Neuronal stem cell (in vitro differentiated cells): ENCODE results near the gene KCNAB1.

Experiments
- DNase-seq: peaks from one replicate; pipeline ENCODE4 v3.0.0-alpha.2; 2013; ENCODE audit warnings: low spot score
- H2AFZ ChIP-seq: one replicate; pipeline ENCODE4 v1.6.1; 2013; ENCODE audit warnings: mild to moderate bottlenecking, low read length, inconsistent platforms
- H2AK5ac ChIP-seq: 2 replicates; pipeline ENCODE4 v1.6.1; 2013; ENCODE audit warnings: low read depth, mild to moderate bottlenecking, inconsistent platforms, low read length, moderate library complexity, mixed read lengths
- H2BK120ac ChIP-seq: 2 replicates; pipeline ENCODE4 v1.6.1; 2013; ENCODE audit warnings: low read depth, mild to moderate bottlenecking, inconsistent platforms, low read length, moderate library complexity, mixed read lengths
- H2BK12ac ChIP-seq: one replicate; pipeline ENCODE4 v1.6.1; 2013; ENCODE audit warnings: low read length, inconsistent platforms
- H2BK15ac ChIP-seq: 2 replicates; pipeline ENCODE4 v1.6.1; 2013; ENCODE audit warnings: mild to moderate bottlenecking, low read length, inconsistent platforms, mixed read lengths
- H2BK5ac ChIP-seq: one replicate; pipeline ENCODE4 v1.6.1; 2013; ENCODE audit warnings: inconsistent platforms, mild to moderate bottlenecking, low read length, moderate library complexity
- H3K14ac ChIP-seq: one replicate; pipeline ENCODE4 v1.6.1; 2013; ENCODE audit warnings: low read length, inconsistent platforms
- H3K18ac ChIP-seq: 2 replicates; pipeline ENCODE4 v1.6.1; 2013; ENCODE audit warnings: low read length, inconsistent platforms
- H3K23ac ChIP-seq: 2 replicates; pipeline ENCODE4 v1.6.1; 2013; ENCODE audit warnings: low read depth, mild to moderate bottlenecking, mixed read lengths, low read length, inconsistent platforms; ENCODE audit not compliant: poor library complexity
- H3K27ac ChIP-seq: replicated peaks from 3 replicates; pipeline ENCODE4 v1.5.1; 2013; ENCODE audit warnings: low read length, inconsistent platforms
- H3K27me3 ChIP-seq, 3 experiments: 2 replicates each; pipeline ENCODE4 v1.6.1; 2013; ENCODE audit warnings: low read length in 3 of 3, mild to moderate bottlenecking in 2 of 3, inconsistent platforms in 1 of 3, low read depth in 1 of 3, mixed read lengths in 1 of 3, moderate library complexity in 1 of 3; ENCODE audit not compliant: control insufficient read depth in 3 of 3, insufficient read depth in 3 of 3
- H3K36me3 ChIP-seq, 2 donors: replicated peaks in 1 of 2; 2 replicates each; pipeline ENCODE4 v1.6.1; 2013; ENCODE audit warnings: low read length in 2 of 2; ENCODE audit not compliant: control insufficient read depth in 2 of 2, insufficient read depth in 2 of 2
- H3K4ac ChIP-seq: 2 replicates; pipeline ENCODE4 v1.6.1; 2013; ENCODE audit warnings: inconsistent platforms, mild to moderate bottlenecking, low read length, moderate library complexity
- H3K4me1 ChIP-seq, 2 donors: 1 replicate in 1 of 2; 2 replicates in 1 of 2; pipeline ENCODE4 v1.6.1; 2013; ENCODE audit warnings: low read length in 2 of 2, low read depth in 1 of 2; ENCODE audit not compliant: control insufficient read depth in 2 of 2, insufficient read depth in 1 of 2
- H3K4me2 ChIP-seq: one replicate; pipeline ENCODE4 v1.6.1; 2013; ENCODE audit warnings: mild to moderate bottlenecking, low read length, inconsistent platforms; ENCODE audit not compliant: insufficient read depth, poor library complexity, severe bottlenecking
- H3K4me3 ChIP-seq, 2 donors: 2 replicates each; pipeline ENCODE4 v1.5.1; 2013; ENCODE audit warnings: low read length in 2 of 2, mild to moderate bottlenecking in 2 of 2, inconsistent platforms in 1 of 2, moderate library complexity in 1 of 2
- H3K79me1 ChIP-seq: one replicate; pipeline ENCODE4 v1.6.1; 2013; ENCODE audit warnings: low read depth, mild to moderate bottlenecking, inconsistent platforms, low read length, moderate library complexity
- H3K9ac ChIP-seq: one replicate; pipeline ENCODE4 v1.6.1; 2013; ENCODE audit warnings: mild to moderate bottlenecking, low read depth, low read length, inconsistent platforms; ENCODE audit not compliant: poor library complexity
- H3K9me3 ChIP-seq, 2 donors: replicated peaks in 1 of 2; 2 replicates each; pipeline versions ENCODE3 to v1.6.1; 2013; ENCODE audit warnings: low read length in 2 of 2, mild to moderate bottlenecking in 2 of 2, inconsistent platforms in 1 of 2, low read depth in 1 of 2, mixed read lengths in 1 of 2, moderate library complexity in 1 of 2; ENCODE audit not compliant: control insufficient read depth in 2 of 2, insufficient read depth in 1 of 2
- H4K8ac ChIP-seq: one replicate; pipeline ENCODE4 v1.6.1; 2013; ENCODE audit warnings: low read depth, mild to moderate bottlenecking, inconsistent platforms, low read length, moderate library complexity
- H4K91ac ChIP-seq: one replicate; pipeline ENCODE4 v1.6.1; 2013; ENCODE audit warnings: low read length, low read depth, mild to moderate bottlenecking, inconsistent platforms; ENCODE audit not compliant: poor library complexity
- WGBS, 2 donors: extraction: QIAGEN DNeasy Blood & Tissue Kit; methylation state at CpG; one replicate each; pipeline ENCODE4 v1.1.7; 2013; ENCODE audit warnings: missing lambda C conversion rate in 2 of 2, mixed read lengths in 1 of 2; ENCODE audit not compliant: insufficient read length in 2 of 2, insufficient replicate concordance in 1 of 2; ENCODE audit errors: extremely low coverage in 2 of 2; 5-methylcytosine and 5-hydroxymethylcytosine counted together

The KCNAB1 gene

DNA sequence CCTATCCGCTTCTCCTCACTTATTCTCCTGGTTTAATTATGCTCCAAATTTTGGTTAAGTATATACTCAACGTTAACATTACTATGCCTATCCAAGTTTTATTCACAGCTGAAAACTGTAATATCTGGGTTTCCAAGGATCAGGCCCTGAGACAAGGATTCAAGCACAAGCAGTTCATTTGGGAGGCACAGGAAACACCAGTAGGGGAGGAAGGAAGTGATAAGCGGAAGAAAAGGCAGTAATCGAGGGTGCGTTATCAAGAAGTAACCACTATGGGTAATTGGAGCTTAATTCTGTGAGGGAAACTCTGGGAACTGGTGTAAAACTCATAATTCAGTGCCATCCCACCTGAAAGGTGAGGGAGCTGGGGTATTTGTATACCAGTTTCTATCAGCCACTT, 120.3 kb downstream of the KCNAB1 start:
- Histone ChIP-seq H3K4me1 (no peaks in the 10 kb centered on the region), H3K9me3 (no peaks in the 10 kb centered on the region), H3K9ac (no peak overlapping the region), H3K27me3 (no peaks in the 10 kb centered on the region), H2BK15ac (no peak overlapping the region), H3K14ac (no peak overlapping the region), H3K27ac (no peak overlapping the region), H3K4me2 (no peak overlapping the region), H4K8ac (no peak overlapping the region), H2BK120ac (no peak overlapping the region), H3K36me3 (no peaks in the 10 kb centered on the region), H3K18ac (no peak overlapping the region), H3K79me1 (no peaks in the 10 kb centered on the region), H2AFZ (no peak overlapping the region), H3K4ac (no peak overlapping the region), H2BK5ac (no peak overlapping the region), H3K4me3 (no peak overlapping the region), H3K23ac (no peak overlapping the region), H4K91ac (no peak overlapping the region), H2AK5ac (no peak overlapping the region), H2BK12ac (no peak overlapping the region)
- WGBS, 2 donors, result no CpG with 5 or more reads among the region's 5 CpGs
- DNase-seq, result no peak

DNA sequence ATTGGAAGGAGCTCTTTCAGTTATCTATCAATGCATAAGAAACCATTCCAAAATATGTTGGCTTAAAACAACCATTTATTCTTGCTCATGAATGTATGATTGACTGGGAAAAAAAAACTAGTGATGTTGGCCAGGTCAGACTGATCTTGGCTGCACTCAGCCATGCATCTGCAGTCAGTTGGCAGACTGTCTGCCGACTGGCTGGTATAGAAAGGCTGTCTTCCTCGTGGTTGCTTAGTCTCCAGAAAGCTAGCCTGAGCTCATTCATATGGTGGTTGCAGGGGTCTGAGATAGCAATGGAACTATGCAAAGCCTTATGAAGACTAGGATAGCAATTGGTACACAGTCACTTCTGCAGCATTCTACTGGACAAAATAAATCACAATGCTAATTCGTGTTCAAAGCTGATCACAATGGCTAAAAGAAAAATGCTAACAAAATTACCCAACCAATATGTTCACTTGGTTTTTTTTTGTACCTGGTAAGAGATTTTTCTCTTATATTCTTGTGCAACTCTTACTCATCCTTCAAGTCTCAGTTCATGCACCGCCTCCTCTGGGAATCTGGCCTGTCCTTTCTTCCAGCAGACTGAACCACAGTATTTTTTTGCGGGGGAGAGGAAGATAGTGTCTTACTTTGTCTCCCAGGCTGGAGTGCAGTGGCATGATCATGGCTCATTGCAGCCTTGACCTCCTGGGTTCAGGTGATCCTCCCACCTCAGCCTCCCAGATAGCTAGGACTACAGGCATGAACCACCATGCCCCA, 126.8 kb downstream of the KCNAB1 start:
- no peak overlapping the region for H3K9ac ChIP-seq
- no peak overlapping the region for H2AFZ ChIP-seq
- no peaks in the 10 kb centered on the region for H3K27me3 ChIP-seq
- H3K4me2 ChIP-seq, result no peak overlapping the region
- no peak overlapping the region for H4K8ac ChIP-seq
- H2BK5ac ChIP-seq, result no peak overlapping the region
- no peaks in the 10 kb centered on the region for H3K36me3 ChIP-seq
- H3K18ac ChIP-seq, result no peak overlapping the region
- no peak overlapping the region for H3K4ac ChIP-seq
- no peak overlapping the region for H2BK12ac ChIP-seq
- no peak overlapping the region for H2BK15ac ChIP-seq
- no peak for DNase-seq
- no peaks in the 10 kb centered on the region for H3K9me3 ChIP-seq
- H4K91ac ChIP-seq, result no peak overlapping the region
- no peak overlapping the region for H2AK5ac ChIP-seq
- no peak overlapping the region for H3K23ac ChIP-seq
- peaks cover 0 to 5% of the 10 kb centered on the region in 2 donors for H3K4me1 ChIP-seq
- H3K4me3 ChIP-seq, result no peak overlapping the region
- H3K14ac ChIP-seq, result no peak overlapping the region
- H3K27ac ChIP-seq, result no peak overlapping the region
- H3K79me1 ChIP-seq, result no peaks in the 10 kb centered on the region
- H2BK120ac ChIP-seq, result no peak overlapping the region
- no CpG with 5 or more reads among the region's 5 CpGs for WGBS, 2 donors

DNA sequence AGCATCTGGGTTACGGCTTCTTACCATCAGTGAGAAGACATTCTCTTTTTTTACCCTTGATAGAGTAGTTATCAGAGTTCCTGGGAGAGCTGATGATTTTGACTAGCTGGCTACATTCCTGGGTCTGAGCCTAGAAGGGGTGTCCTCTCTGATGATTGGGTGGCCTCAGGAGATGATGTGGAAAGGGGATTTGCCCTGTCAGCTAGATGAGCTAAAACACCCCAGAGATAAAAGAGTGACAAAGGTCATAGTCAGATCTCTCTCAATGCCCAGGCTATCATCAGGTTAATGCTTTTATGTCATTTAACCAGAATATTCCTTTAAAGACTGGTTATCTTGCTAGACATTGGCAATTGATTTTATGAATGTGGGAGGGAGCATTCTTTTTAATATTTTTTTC, 130.2 kb downstream of the KCNAB1 start:
- no peak overlapping the region for H3K4me3 ChIP-seq
- no peak overlapping the region for H2AFZ ChIP-seq
- no peaks in the 10 kb centered on the region for H3K9me3 ChIP-seq
- no CpG with 5 or more reads among the region's 1 CpG for WGBS, 2 donors
- no peak overlapping the region for H3K27ac ChIP-seq
- H4K8ac ChIP-seq, result no peak overlapping the region
- no peak overlapping the region for H3K18ac ChIP-seq
- no peak overlapping the region for H3K9ac ChIP-seq
- H2BK120ac ChIP-seq, result no peak overlapping the region
- H3K27me3 ChIP-seq, result no peaks in the 10 kb centered on the region
- H2BK5ac ChIP-seq, result no peak overlapping the region
- no peak overlapping the region for H3K4me2 ChIP-seq
- no peaks in the 10 kb centered on the region for H3K79me1 ChIP-seq
- H3K36me3 ChIP-seq, result no peaks in the 10 kb centered on the region
- H3K14ac ChIP-seq, result no peak overlapping the region
- DNase-seq, result no peak
- no peak overlapping the region for H2AK5ac ChIP-seq
- peaks cover 0 to 10% of the 10 kb centered on the region in 2 donors for H3K4me1 ChIP-seq
- H4K91ac ChIP-seq, result no peak overlapping the region
- no peak overlapping the region for H2BK12ac ChIP-seq
- H3K4ac ChIP-seq, result no peak overlapping the region
- H3K23ac ChIP-seq, result no peak overlapping the region
- H2BK15ac ChIP-seq, result no peak overlapping the region

DNA sequence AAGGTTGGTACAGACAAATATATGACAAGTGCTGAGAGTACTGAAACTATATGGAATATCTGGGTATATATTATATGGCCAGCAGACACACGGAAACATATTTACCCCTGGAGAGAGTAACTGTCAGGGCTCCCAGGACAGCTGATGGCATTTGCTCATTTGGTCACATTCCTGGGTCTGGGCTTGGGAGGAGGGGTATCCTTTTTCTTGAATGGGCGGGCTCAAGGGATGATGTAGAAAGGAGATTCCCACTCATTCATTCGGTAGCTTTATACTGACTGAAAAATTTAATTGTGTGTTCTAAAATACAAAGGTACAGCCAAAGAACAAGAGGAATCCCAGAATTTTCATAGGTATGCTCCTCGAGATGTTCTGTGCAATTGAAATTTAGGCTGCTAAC, 131.0 kb downstream of the KCNAB1 start:
- no peak overlapping the region for H3K4me3 ChIP-seq
- no peaks in the 10 kb centered on the region for H3K9me3 ChIP-seq
- no peaks in the 10 kb centered on the region for H3K27me3 ChIP-seq
- no peak overlapping the region for H3K23ac ChIP-seq
- no peak overlapping the region for H3K4ac ChIP-seq
- H3K9ac ChIP-seq, result no peak overlapping the region
- no peaks in the 10 kb centered on the region for H3K79me1 ChIP-seq
- no peak overlapping the region for H3K27ac ChIP-seq
- no peak overlapping the region for H3K18ac ChIP-seq
- H2BK15ac ChIP-seq, result no peak overlapping the region
- peaks cover 0 to 10% of the 10 kb centered on the region in 2 donors for H3K4me1 ChIP-seq
- no peak overlapping the region for H3K4me2 ChIP-seq
- no CpG with 5 or more reads among the region's 4 CpGs for WGBS, 2 donors
- no peak overlapping the region for H2BK120ac ChIP-seq
- H2BK12ac ChIP-seq, result no peak overlapping the region
- no peak overlapping the region for H2BK5ac ChIP-seq
- H4K8ac ChIP-seq, result no peak overlapping the region
- H2AFZ ChIP-seq, result no peak overlapping the region
- no peak overlapping the region for H2AK5ac ChIP-seq
- no peak overlapping the region for H3K14ac ChIP-seq
- no peaks in the 10 kb centered on the region for H3K36me3 ChIP-seq
- no peak overlapping the region for H4K91ac ChIP-seq
- no peak for DNase-seq
